Right cardiac atrium (tissue), 5 donors: Measurements from ENCODE around the gene RPS2. TPM values are rescaled to one million over a fixed set of nuclear protein-coding genes. Genes with fewer than 3 reads are reported as not detected.
A peak's percentile ranks its signal among the peaks of the same experiment; 100 is the strongest.

Experiments
- ATAC-seq, 2 donors: fragments of 200-7000 bp; cut with Tn5 transposase; one replicate each; pipeline versions ENCODE4 v1.8.0 to v1.9.1; 2020; ENCODE audit warnings: moderate library complexity in 2 of 2, mild to moderate bottlenecking in 1 of 2
- DNase-seq, 3 donors: peaks; one replicate each; pipeline ENCODE4 v3.0.0-alpha.2; 2020
- H3K27ac ChIP-seq: one replicate; pipeline ENCODE4 v1.5.1; 2013; ENCODE audit warnings: mild to moderate bottlenecking, low read length, control low read depth, moderate library complexity
- H3K27me3 ChIP-seq: one replicate; pipeline ENCODE4 v1.6.1; 2013; ENCODE audit not compliant: control insufficient read depth, insufficient read depth
- H3K4me1 ChIP-seq: one replicate; pipeline ENCODE4 v1.6.1; 2013; ENCODE audit warnings: low read length; ENCODE audit not compliant: control insufficient read depth, insufficient read depth
- H3K4me3 ChIP-seq: one replicate; pipeline ENCODE4 v1.5.1; 2013; ENCODE audit warnings: low read length, control low read depth
- H3K9me3 ChIP-seq: one replicate; pipeline ENCODE4 v1.6.1; 2013; ENCODE audit warnings: low read length; ENCODE audit not compliant: control insufficient read depth
- WGBS: extraction: QIAGEN DNeasy Blood & Tissue Kit; methylation state at CpG from one replicate; pipeline ENCODE4 v1.1.7; 2013; 5-methylcytosine and 5-hydroxymethylcytosine counted together
- intact Hi-C, 4 donors: fragments of 100-400 bp; cut with DNase I; formaldehyde crosslinking; loops; one replicate each; pipeline versions ENCODE4 v1.11.0 to v1.14.0; 2022 to 2023
- polyA plus RNA-seq: library from polyadenylated mRNA; stranded (reverse); fragments of 200-250 nt; gene quantifications from one replicate; pipeline ENCODE4 v1.2.3, GENCODE V29; 2013
- total RNA-seq, 4 donors: library from RNA; stranded (reverse); fragmentation: NEBNext Ultra II Directional; extraction: Animal tissue kit (Norgen Biotek cat#: 25700); gene quantifications; one replicate each; pipeline ENCODE4 v1.2.1, GENCODE V29; 2021
- donor health status: healthy with polysubstance abuse.
- donor health status: DM: no; HTN: yes; CAD: no.
- donor health status: DM: no; HTN: no; CAD: no.
- donor health status: DM: no; HTN: yes; CAD: no; lungs with severe emphysema.
- donor health status: DM: yes; HTN: yes; CAD: no.

The RPS2 gene
- total and polyA plus RNA-seq, 5 donors, result 947 to 1,371 (median 1,077) TPM

- intact Hi-C loops, result no loop called here
These were observed 27.6 kb downstream of the RPS2 start for GRCh38 chr16:1936945-1937479.

GRCh38 chr16:1933097-1933661, 31.4 kb downstream of the RPS2 start:
- Histone ChIP-seq H3K9me3 (no peaks in the 10 kb centered on the region), H3K4me3 (no peak overlapping the region), H3K27ac (no peak overlapping the region), H3K27me3 (no peaks in the 10 kb centered on the region), H3K4me1 (no peaks in the 10 kb centered on the region)
- DNase-seq (peak in 1 of 3 donors; percentile 52), ATAC-seq (no peak)
- WGBS, result 62% methylated on average over 23 of the region's 23 CpGs
- intact Hi-C loops, result loop anchor here in 1 of 4 donors (5.0 kb wide), 1 partner anchor 71 kb away; no protein-coding TSS in a partner anchor

More at GRCh38 chr16:1936945-1937479, 27.6 kb downstream of the RPS2 start:
- WGBS, result 94% methylated on average over 11 of the region's 11 CpGs
- Histone ChIP-seq H3K27me3 (no peaks in the 10 kb centered on the region), H3K27ac (no peak overlapping the region), H3K9me3 (no peaks in the 10 kb centered on the region), H3K4me3 (no peak overlapping the region), H3K4me1 (peaks cover under 1% of the 10 kb centered on the region)
- DNase-seq (peak in 1 of 3 donors; percentile 18), ATAC-seq (no peak)

GRCh38 chr16:1932050-1933028, 32.3 kb downstream of the RPS2 start:
- DNase-seq, result peak in 1 of 3 donors; percentile 45
- intact Hi-C loops, result loop anchor here in 1 of 4 donors (5.0 kb wide), 1 partner anchor 70 kb away; no protein-coding TSS in a partner anchor
- H3K4me3 ChIP-seq, result no peak overlapping the region
- WGBS, result 70% methylated on average over 19 of the region's 19 CpGs
- H3K27me3 ChIP-seq, result no peaks in the 10 kb centered on the region
- H3K9me3 ChIP-seq, result no peaks in the 10 kb centered on the region
- no peaks in the 10 kb centered on the region for H3K4me1 ChIP-seq
- no peak for ATAC-seq
- H3K27ac ChIP-seq, result no peak overlapping the region

GRCh38 chr16:1930338-1930720, 34.3 kb downstream of the RPS2 start:
- Histone ChIP-seq H3K4me1 (no peaks in the 10 kb centered on the region), H3K27me3 (no peaks in the 10 kb centered on the region), H3K9me3 (no peaks in the 10 kb centered on the region), H3K27ac (no peak overlapping the region), H3K4me3 (no peak overlapping the region)
- ATAC-seq, result no peak
- 72% methylated on average over 10 of the region's 10 CpGs for WGBS
- peak in 1 of 3 donors; percentile 50 for DNase-seq
- intact Hi-C loops, result loop anchor here in 1 of 4 donors (5.0 kb wide), 1 partner anchor 68 kb away; no protein-coding TSS in a partner anchor

DNA sequence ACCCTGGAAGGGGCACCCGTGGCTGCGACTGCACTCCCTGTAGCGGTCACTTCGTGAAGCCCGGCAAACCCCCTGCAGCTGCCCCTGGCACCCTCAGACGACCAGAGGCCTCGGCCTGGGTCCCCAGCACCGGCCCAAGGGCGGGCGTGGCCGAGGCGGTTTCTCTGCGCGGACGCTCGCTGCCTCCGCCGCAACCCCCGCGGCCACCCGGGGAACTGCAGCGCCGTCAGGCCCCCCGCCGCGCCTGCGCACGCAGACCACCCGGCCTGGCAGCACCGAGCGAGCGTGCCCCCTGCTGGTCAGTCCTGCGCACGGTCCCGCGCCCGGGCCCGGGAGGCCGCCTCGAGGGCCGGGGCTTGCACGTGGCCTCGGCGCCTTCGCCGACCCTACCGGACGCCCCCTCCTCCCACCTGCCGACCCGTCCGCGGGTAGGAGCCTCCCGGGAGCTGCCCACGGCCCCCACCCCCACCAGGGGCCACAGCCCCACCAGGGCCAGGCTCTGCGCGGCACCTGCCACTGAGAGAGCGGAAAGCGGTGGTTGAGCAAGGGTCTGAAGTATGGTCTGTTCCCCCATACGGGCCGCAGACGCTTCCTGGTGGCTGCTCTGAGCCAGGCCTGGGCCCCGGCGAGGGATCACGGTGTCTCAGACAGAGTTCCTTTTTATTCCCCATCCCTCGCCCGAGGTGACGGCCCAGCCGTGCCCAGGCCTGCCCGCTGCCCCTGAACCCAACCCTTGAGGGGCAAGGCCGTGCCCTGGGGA, 34.9 kb downstream of the RPS2 start:
- Histone ChIP-seq H3K9me3 (no peaks in the 10 kb centered on the region), H3K4me3 (peak overlapping the region; percentile 72), H3K27ac (no peak overlapping the region), H3K4me1 (no peaks in the 10 kb centered on the region), H3K27me3 (no peaks in the 10 kb centered on the region)
- peak; percentile 93 to 95 for ATAC-seq
- intact Hi-C loops, result loop anchor here (2.0 to 10.0 kb wide), 3 partner anchors 65 to 67 kb away; no protein-coding TSS in a partner anchor
- peak; percentile 89 to 97 (median 96) for DNase-seq
- WGBS, result 11% methylated on average over 70 of the region's 70 CpGs

GRCh38 chr16:1929105-1929504, 35.5 kb downstream of the RPS2 start:
- intact Hi-C loops, result loop anchor here in 3 of 4 donors (2.0 to 10.0 kb wide), 2 partner anchors 64 kb away; no protein-coding TSS in a partner anchor
- DNase-seq, result peak in 2 of 3 donors; percentile 67 to 73

DNA sequence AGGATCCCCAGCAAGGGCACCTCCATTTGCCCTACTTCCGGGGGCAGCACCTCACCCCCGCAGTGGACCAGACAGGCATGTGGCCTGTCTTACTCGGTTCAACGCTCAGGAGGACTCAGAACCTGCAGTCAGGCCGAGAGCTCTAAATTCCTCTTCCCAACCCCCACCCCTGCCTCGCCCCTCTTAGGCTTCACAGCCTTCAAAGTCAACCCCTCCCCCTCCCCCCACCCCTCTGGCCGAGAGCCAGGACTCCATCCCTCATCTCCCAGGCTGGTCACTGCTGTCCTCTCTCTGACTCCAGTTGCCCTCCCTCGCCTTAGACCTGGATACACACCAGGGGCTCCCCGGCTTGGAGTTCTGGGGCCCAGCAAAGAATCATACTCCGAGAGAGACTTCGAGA, 38.4 kb downstream of the RPS2 start:
- no peaks in the 10 kb centered on the region for H3K9me3 ChIP-seq
- no peak overlapping the region for H3K27ac ChIP-seq
- DNase-seq, result no peak
- intact Hi-C loops, result loop anchor here in 1 of 4 donors (10.0 kb wide), 1 partner anchor 61 kb away; no protein-coding TSS in a partner anchor
- 57% methylated on average over 11 of the region's 11 CpGs for WGBS
- H3K4me3 ChIP-seq, result no peak overlapping the region
- no peaks in the 10 kb centered on the region for H3K27me3 ChIP-seq
- no peak for ATAC-seq
- no peaks in the 10 kb centered on the region for H3K4me1 ChIP-seq

More at GRCh38 chr16:1929105-1929504, 35.5 kb downstream of the RPS2 start:
- ATAC-seq, result peak; percentile 63 to 64
- Histone ChIP-seq H3K9me3 (no peaks in the 10 kb centered on the region), H3K4me3 (peak overlapping the region; percentile 72), H3K27ac (peak overlapping the region; percentile 22), H3K4me1 (no peaks in the 10 kb centered on the region), H3K27me3 (no peaks in the 10 kb centered on the region)
- WGBS, result 11% methylated on average over 11 of the region's 11 CpGs

DNA sequence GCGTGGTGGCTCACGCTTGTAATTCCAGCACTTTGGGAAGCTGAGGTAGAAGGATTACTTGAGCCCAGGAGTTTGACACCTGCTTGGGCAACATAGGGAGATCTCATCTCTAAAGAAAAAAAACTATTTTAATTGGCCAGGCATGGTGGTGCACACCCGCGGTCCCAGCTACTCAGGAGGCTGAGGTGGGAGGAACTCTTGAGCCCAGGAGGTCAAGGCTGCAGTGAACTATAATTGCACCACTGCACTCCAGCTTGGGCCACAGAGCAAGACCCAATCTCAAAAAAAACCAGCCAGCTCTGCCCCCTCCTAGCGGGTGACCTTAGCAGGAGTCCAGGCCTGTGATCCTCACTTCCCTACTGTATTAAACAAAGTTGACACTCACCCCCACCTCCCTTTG, 40.5 kb downstream of the RPS2 start:
- no peaks in the 10 kb centered on the region for H3K4me1 ChIP-seq
- H3K27ac ChIP-seq, result no peak overlapping the region
- H3K9me3 ChIP-seq, result no peaks in the 10 kb centered on the region
- 63% methylated on average over 5 of the region's 5 CpGs for WGBS
- DNase-seq (no peak), ATAC-seq (no peak)
- no peaks in the 10 kb centered on the region for H3K27me3 ChIP-seq
- intact Hi-C loops, result loop anchor here in 1 of 4 donors (10.0 kb wide), 1 partner anchor 59 kb away; no protein-coding TSS in a partner anchor
- H3K4me3 ChIP-seq, result no peak overlapping the region

DNA sequence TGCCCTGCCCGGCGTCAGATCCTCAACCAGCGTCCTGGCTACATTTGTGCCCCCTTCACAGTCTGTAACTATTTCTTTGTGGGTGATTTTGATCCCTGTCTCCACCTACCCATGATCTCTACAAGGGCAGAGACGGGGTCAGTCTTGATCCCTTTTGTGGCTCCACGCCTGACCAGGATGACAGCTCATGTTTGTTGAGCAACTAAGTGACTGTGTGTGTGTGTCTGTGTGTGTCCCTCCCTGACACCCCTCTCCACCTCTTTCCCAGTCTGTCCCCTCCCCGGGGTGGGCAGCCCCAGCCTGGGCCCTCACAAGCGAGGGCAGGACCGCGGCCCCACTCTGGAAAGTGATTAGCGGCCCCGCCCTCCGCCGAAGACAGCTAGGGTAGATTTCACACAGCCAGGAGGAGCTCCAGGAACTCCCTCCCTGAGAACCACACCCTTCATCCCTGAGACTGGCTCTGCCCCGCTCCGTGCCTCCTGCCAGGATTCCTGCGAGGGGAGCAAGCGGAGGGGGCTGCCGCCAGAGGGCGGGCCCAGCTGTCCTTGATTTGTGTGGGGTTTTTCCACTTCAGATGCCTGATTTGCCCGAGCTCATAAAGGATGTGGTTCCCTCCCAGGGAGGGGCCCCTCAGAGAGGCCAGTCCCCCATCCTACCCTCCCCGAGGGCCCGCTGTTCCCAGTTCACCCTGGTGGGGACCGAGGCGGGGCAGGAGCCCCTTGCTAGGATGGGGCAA, 41.2 kb downstream of the RPS2 start:
- H3K4me3 ChIP-seq, result no peak overlapping the region
- H3K4me1 ChIP-seq, result no peaks in the 10 kb centered on the region
- DNase-seq (peak in 2 of 3 donors; percentile 58 to 72), ATAC-seq (peak; percentile 60 to 88)
- H3K27me3 ChIP-seq, result no peaks in the 10 kb centered on the region
- intact Hi-C loops, result loop anchor here in 1 of 4 donors (10.0 kb wide), 1 partner anchor 59 kb away; no protein-coding TSS in a partner anchor
- no peak overlapping the region for H3K27ac ChIP-seq
- no peaks in the 10 kb centered on the region for H3K9me3 ChIP-seq
- WGBS, result 11% methylated on average over 24 of the region's 24 CpGs
